ENCODE results near the gene PALM. TPM values are rescaled to one million over a fixed set of nuclear protein-coding genes. Genes with fewer than 3 reads are reported as not detected.
"Not testable (repeated sequence)": the region's sequence is repeated elsewhere in the genome, so short reads cannot be mapped to it uniquely, and the experiment has no call there.

PALM gene
- total RNA-seq, 1 experiment from 2014 or later, result 18.5 TPM

- not testable (repeated sequence) for H3K23me2 ChIP-seq (ENCODE audit: insufficient read length, low read depth, low read length, poor library complexity, severe bottlenecking); H4K8ac ChIP-seq (replicated peaks; ENCODE audit: insufficient read length, low read depth, low read length); H3K9ac ChIP-seq (ENCODE audit: extremely low read depth, insufficient read length, low read length); H3K14ac ChIP-seq (ENCODE audit: insufficient read depth, low read length); H3T11ph ChIP-seq (ENCODE audit: low read length); H4K91ac ChIP-seq (ENCODE audit: insufficient read length, low read depth, low read length); H3K36me3 Mint-ChIP-seq (ENCODE audit: insufficient read depth in 1 of 3, low read depth in 3 of 3); H4K20me1 ChIP-seq (ENCODE audit: control insufficient read depth, insufficient read depth, insufficient read length); H3K56ac ChIP-seq (ENCODE audit: insufficient read length, low read depth, low read length); H3K4me1 Mint-ChIP-seq; H3K4me3 Mint-ChIP-seq; H3K79me2 ChIP-seq (ENCODE audit: insufficient read depth, low read length); H2BK12ac ChIP-seq (ENCODE audit: insufficient read length, low read depth, low read length); H3K27me3 ChIP-seq (ENCODE audit: insufficient read depth, low read length); H3K4ac ChIP-seq (ENCODE audit: low read depth, low read length); H2BK5ac ChIP-seq (ENCODE audit: insufficient read length, low read length); H3K18ac ChIP-seq (ENCODE audit: insufficient read length, low read depth, low read length); H2BK20ac ChIP-seq (ENCODE audit: low read depth, low read length, poor library complexity, severe bottlenecking); H2AFZ ChIP-seq (ENCODE audit: low read length); H3K4me2 ChIP-seq (ENCODE audit: insufficient read depth, insufficient read length, low read length); H3K27ac ChIP-seq (ENCODE audit: insufficient read length, low read depth, low read length); DNase-seq; H3K79me1 ChIP-seq (ENCODE audit: insufficient read depth, low read depth, low read length, poor library complexity, severe bottlenecking); H2BK15ac ChIP-seq (ENCODE audit: low read depth, low read length); H3K9me3 ChIP-seq (ENCODE audit: control insufficient read depth, low read depth, low read length); H3K4me1 ChIP-seq (ENCODE audit: insufficient read depth, low read length); H3K23ac ChIP-seq (ENCODE audit: insufficient read length, low read depth, low read length); H2BK120ac ChIP-seq (ENCODE audit: low read depth, low read length, poor library complexity, severe bottlenecking); H3K9me3 Mint-ChIP-seq; H4K5ac ChIP-seq (ENCODE audit: insufficient read length, low read depth, low read length); H2AK5ac ChIP-seq (ENCODE audit: insufficient read length, low read length); H3K27me3 Mint-ChIP-seq (ENCODE audit: low read depth); H3K27ac Mint-ChIP-seq
- WGBS (ENCODE audit: extremely low coverage, insufficient read length, low lambda C conversion rate), result no CpG with 5 or more reads among the region's 14 CpGs
Measured at GRCh38 chr19:699885-700284, 8.8 kb upstream of the PALM start.

- not testable (repeated sequence) for H3K4ac ChIP-seq (ENCODE audit: low read depth, low read length); H4K8ac ChIP-seq (replicated peaks; ENCODE audit: insufficient read length, low read depth, low read length); H3K9me3 Mint-ChIP-seq; H3K79me1 ChIP-seq (ENCODE audit: insufficient read depth, low read depth, low read length, poor library complexity, severe bottlenecking); H2BK5ac ChIP-seq (ENCODE audit: insufficient read length, low read length); H3K56ac ChIP-seq (ENCODE audit: insufficient read length, low read depth, low read length); H4K5ac ChIP-seq (ENCODE audit: insufficient read length, low read depth, low read length); H3K79me2 ChIP-seq (ENCODE audit: insufficient read depth, low read length); H3K23ac ChIP-seq (ENCODE audit: insufficient read length, low read depth, low read length); H3K27me3 ChIP-seq (ENCODE audit: insufficient read depth, low read length); H3K23me2 ChIP-seq (ENCODE audit: insufficient read length, low read depth, low read length, poor library complexity, severe bottlenecking); H3K9ac ChIP-seq (ENCODE audit: extremely low read depth, insufficient read length, low read length); H2AFZ ChIP-seq (ENCODE audit: low read length); H3K14ac ChIP-seq (ENCODE audit: insufficient read depth, low read length); H2BK20ac ChIP-seq (ENCODE audit: low read depth, low read length, poor library complexity, severe bottlenecking); H3K9me3 ChIP-seq (ENCODE audit: control insufficient read depth, low read depth, low read length); H2BK15ac ChIP-seq (ENCODE audit: low read depth, low read length); H3K27ac Mint-ChIP-seq; H3K4me1 ChIP-seq (ENCODE audit: insufficient read depth, low read length); H3K36me3 Mint-ChIP-seq (ENCODE audit: insufficient read depth in 1 of 3, low read depth in 3 of 3); H3K4me2 ChIP-seq (ENCODE audit: insufficient read depth, insufficient read length, low read length); H4K20me1 ChIP-seq (ENCODE audit: control insufficient read depth, insufficient read depth, insufficient read length); H3K18ac ChIP-seq (ENCODE audit: insufficient read length, low read depth, low read length); H3K4me1 Mint-ChIP-seq; H3T11ph ChIP-seq (ENCODE audit: low read length); H2BK12ac ChIP-seq (ENCODE audit: insufficient read length, low read depth, low read length); H2BK120ac ChIP-seq (ENCODE audit: low read depth, low read length, poor library complexity, severe bottlenecking); H3K27ac ChIP-seq (ENCODE audit: insufficient read length, low read depth, low read length); H2AK5ac ChIP-seq (ENCODE audit: insufficient read length, low read length); DNase-seq; H4K91ac ChIP-seq (ENCODE audit: insufficient read length, low read depth, low read length)
- peaks cover 15% of the 10 kb centered on the region for H3K27me3 Mint-ChIP-seq (ENCODE audit: low read depth)
- no CpG with 5 or more reads among the region's 6 CpGs for WGBS (ENCODE audit: extremely low coverage, insufficient read length, low lambda C conversion rate)
- peak overlapping the region; percentile 66 to 73 for H3K4me3 Mint-ChIP-seq
Measured at GRCh38 chr19:702847-703246, 5.9 kb upstream of the PALM start.
